Fibroblast of gingiva (primary cell): Measurements from ENCODE around the gene CTRB2.

Experiments used
- DNase-seq: peaks from one replicate; pipeline ENCODE4 v3.0.0-alpha.2; 2011; ENCODE audit warnings: low read depth

CTRB2 gene

GRCh38 chr16:75160386-75160785, 46.6 kb downstream of the CTRB2 start:
- DNase-seq, result no peak
